Head of caudate nucleus (tissue), 42 donors: ENCODE data around the gene ELAVL1.
"Not testable (repeated sequence)": the region's sequence is repeated elsewhere in the genome, so short reads cannot be mapped to it uniquely, and the experiment has no call there.

Experiments
- DNase-seq, 42 donors: peaks; one replicate each; pipeline versions ENCODE4 v3.0.0 to v3.0.0-alpha.2; 2020 to 2021; ENCODE audit warnings: mixed read lengths in 7 of 42
- intact Hi-C: fragments of 100-400 bp; cut with DNase I; formaldehyde crosslinking; loops from one replicate; pipeline ENCODE4 v1.15.0; 2022

The ELAVL1 gene

GRCh38 chr19:7919610-7920518 lies 85.6 kb downstream of the ELAVL1 start, which contains the start of gene SNAPC2:
TSS of gene SNAPC2 (plus strand) at chr19:7920338. CDS start at chr19:7920367, 29 bp downstream.
- intact Hi-C loops: no loop called here
- peak; percentile 86 to 97 (median 94) for DNase-seq

DNA sequence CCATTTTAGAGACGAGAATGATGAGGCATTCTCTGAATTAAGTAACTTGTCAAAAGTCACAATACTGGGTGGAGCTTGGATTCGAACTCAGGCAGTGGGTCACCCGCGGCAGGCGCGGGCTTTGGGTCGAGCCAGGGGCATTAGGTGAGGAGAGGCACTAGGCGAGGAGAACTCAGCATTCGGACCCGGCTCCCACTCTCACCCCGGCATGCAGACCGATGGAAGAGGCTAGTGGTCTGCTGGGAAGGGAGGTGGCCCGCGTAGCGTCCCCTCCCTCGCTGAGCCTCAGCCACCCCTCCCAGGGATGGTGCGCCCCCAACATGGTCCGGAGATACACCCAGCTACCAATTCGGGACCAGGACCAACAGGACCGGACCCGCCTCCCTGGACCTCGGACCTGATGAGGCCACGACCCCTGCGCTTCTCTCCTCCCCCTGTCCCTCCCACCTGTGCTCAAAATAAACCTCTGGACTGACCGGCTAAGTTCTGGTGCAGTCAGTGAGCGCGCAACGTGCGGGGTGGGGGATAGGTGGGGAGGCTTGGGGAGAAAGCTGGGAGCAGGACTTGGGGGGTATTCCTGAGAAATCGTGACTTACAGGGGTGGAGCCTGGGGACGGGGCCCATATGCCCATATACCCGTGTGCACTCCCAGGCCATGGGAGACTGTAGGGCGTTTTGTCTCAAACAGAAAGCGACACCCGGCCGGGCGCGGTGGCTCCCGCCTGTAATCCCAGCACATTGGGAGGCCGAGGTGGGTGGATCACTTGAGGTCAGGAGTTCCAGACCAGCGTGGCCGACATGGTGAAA lies 86.6 kb downstream of the ELAVL1 start:
- intact Hi-C loops: no loop called here
- DNase-seq: no peak

DNA sequence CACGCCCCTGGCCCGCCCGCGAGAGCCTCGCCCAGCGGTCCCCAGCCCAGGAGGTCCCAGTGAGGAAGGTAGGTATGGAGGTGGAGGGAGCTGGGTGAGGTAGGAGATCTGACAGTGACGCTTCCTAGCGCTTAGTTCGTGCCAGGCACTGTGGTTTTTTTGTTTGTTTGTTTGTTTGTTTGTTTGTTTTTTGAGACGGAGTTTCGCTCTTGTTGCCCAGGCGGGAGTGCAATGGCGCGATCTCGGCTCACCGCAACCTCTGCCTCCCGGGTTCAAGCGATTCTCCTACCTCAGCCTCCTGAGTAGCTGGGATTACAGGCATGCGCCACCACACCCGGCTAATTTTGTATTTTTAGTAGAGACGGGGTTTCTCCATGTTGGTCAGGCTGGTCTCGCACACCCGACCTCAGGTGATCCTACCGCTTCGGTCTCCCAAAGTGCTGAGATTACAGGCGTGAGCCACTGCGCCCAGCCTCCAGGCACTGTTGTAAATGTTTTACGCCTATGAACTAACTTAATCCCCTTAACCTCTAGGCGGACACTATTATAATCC lies 87.3 kb downstream of the ELAVL1 start:
- DNase-seq: not testable (repeated sequence)

GRCh38 chr19:7917267-7918061 lies 88.0 kb downstream of the ELAVL1 start:
- DNase-seq: peak in 17 of 42 donors; percentile 33 to 71 (median 52)
- intact Hi-C loops: no loop called here

More for the DNA sequence above, 87.3 kb downstream of the ELAVL1 start:
- intact Hi-C loops: not testable (repeated sequence)

- intact Hi-C loops: no loop called here
- no peak for DNase-seq
Measured at GRCh38 chr19:7916955-7917266, 88.5 kb downstream of the ELAVL1 start.

DNA sequence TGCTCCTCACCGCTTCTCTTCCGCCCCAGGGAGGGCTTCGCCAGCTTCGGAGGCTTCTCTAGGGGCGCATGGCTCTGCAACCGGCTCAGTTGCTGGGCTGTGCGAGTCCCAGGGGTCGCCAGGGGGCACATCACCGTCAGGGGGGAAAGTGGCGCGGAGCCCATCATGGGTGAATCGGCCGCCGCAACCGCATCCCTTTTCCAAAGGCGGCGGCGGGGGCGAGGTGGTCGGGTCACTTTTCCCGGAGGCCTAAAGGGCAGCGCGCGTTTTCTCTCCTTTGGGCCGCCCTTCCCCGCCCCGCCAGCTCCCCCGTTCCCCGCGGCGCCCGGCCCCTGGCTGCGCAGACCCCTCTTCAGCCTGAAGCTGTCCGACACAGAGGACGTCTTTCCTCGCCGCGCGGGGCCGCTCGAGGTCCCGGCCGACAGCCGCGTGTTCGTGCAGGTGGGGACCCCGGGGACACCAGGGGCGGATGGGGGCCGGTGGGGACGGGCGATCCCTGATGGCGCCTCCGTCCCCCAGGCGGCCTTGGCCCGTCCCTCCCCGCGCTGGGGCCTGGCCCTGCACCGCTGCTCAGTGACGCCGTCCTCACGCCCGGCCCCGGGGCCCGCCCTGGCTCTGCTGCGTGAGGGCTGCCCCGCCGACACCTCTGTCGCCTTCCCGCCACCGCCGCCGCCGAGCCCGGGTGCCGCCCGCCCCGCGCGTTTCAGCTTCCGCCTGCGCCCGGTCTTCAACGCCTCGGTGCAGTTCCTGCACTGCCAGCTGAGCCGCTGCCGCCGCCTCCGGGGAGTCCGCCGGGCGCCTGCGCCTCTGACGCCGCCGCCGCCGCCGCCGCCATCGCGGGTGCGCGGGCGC lies 89.1 kb downstream of the ELAVL1 start:
- DNase-seq: peak in 29 of 42 donors; percentile 40 to 78 (median 62)
- intact Hi-C loops: no loop called here

- intact Hi-C loops: no loop called here
- peak in 1 of 42 donors; percentile 6 for DNase-seq
Measured at GRCh38 chr19:7915250-7916102, 90.0 kb downstream of the ELAVL1 start.

- DNase-seq: peak in 1 of 42 donors; percentile 6
- intact Hi-C loops: no loop called here
Measured at GRCh38 chr19:7914598-7915045, 90.8 kb downstream of the ELAVL1 start, which contains the start of gene TGFBR3L. TSS of gene TGFBR3L (plus strand) at chr19:7914830.

- intact Hi-C loops: no loop called here
- peak in 1 of 42 donors; percentile 5 for DNase-seq
Measured at GRCh38 chr19:7914099-7914498, 91.3 kb downstream of the ELAVL1 start.

DNA sequence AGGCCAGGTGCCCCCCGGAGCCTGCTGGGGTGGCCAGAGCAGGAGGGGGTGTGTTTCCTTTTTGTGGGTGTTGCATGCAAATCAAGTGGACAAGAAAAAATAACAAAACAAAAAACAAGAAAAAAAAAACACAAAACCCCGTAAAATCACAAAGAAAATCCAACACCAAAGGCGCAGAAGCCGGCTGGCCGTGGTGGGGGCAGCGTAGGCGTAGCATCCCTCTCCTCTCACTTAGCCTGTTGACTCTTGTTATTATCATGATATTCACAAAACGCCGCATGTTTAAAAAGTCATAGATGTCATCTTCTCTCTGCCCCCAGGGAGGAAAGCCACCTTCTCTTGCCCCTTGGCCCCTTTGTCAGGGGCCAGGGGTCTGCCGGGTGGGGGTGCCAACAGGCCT lies 91.8 kb downstream of the ELAVL1 start:
- no peak for DNase-seq
- intact Hi-C loops: no loop called here

DNA sequence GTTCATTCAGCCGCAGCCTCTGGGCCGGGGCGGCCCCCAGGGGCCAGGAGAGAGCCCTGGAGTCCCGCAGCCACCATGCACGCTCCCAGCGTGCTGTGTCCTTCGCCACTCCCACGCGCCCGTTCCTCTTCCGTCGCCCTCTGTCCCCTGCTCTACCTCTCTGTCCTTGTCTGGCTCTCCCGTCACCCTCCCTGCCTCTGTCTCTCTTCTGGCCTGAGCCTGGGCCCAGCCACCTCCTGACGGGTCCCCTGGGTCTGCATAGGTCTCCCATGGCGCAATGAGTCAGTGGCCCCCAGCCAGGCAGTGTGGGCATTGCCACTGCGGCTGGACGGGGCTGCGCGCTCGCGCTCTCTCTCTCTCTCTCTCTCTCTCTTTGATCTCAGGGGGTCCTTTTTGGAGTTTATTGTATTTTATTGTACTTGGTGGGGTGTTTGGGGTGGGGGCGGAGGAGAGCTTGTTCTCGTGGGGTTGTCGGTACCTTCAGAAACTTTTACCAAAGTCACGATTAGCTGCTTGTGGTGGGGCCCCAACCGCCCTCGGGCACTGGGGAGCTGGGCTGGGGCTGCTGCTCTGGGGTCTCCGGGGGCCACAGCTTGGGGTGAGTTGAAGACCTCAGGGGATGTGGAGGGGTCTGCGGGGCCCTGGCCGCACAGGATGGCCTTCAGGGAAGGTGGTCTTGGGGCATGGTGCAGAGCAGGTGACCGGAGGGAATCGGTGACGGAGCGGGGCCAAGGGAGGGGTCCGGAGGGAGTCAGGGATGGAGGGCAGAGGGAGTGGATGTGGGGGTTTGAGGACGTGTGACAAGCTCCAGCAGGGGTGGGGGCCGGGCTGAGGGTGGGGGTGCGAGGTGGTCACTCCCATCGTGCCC lies 92.5 kb downstream of the ELAVL1 start:
- no peak for DNase-seq
- intact Hi-C loops: no loop called here

DNA sequence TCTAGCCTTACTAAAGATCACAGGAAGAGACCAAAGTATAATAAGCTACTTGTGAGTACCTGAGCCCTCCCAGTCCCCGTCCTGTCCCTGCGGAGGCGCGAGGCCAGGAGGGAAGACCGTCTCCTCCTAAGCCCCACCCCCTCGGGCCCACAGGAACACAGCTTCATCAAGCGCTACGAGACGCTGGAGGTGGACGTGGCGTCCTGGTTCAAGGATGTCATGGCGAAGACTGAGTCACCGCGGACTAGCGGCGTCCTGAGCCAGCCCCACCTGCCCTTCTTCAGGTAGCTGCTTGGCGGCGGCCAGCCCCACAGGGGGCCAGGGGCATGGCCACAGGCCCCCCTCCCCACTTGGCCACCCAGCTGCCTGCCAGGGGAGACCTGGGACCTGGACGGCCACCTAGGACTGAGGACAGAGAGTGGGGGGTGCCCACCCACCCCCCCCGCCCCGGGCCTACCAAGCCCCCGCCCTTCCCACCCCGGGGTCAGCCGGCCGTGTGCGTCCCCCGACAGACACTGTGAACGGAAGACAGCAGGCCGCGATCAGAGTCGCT lies 93.2 kb downstream of the ELAVL1 start:
- DNase-seq: no peak

DNA sequence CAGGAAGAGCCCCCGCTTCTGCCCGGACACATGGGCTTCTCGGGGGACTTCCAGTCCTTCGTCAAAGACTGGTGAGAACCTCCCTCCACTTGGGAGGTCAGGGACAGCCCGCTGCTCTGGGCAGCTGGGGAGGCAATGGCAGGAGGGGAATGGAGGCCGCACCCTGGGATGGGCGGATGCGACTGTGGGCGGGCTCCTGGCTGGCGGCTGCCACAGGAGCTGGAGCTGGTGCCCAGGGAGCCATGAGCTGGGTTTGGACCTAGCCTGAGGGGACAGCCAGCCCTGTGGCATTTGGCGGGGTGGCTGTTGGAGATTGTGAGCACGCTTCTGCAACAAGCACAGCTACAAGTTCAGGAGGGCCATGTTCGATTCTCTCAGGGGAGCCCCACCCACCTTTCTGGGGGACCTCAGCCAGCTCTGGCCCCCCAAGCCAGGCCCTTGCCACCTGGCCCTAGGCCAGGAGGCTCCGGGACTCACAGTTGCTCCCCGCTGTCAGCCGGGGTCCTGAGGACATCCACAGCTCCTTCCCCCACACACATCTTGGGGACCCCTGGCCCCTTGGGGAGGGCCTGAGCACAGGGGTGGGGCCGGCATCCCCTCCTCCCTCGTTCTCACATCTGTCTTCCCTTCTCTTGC lies 93.8 kb downstream of the ELAVL1 start:
- no peak for DNase-seq
- intact Hi-C loops: no loop called here

More for the DNA sequence above, 93.2 kb downstream of the ELAVL1 start:
- intact Hi-C loops: no loop called here

DNA sequence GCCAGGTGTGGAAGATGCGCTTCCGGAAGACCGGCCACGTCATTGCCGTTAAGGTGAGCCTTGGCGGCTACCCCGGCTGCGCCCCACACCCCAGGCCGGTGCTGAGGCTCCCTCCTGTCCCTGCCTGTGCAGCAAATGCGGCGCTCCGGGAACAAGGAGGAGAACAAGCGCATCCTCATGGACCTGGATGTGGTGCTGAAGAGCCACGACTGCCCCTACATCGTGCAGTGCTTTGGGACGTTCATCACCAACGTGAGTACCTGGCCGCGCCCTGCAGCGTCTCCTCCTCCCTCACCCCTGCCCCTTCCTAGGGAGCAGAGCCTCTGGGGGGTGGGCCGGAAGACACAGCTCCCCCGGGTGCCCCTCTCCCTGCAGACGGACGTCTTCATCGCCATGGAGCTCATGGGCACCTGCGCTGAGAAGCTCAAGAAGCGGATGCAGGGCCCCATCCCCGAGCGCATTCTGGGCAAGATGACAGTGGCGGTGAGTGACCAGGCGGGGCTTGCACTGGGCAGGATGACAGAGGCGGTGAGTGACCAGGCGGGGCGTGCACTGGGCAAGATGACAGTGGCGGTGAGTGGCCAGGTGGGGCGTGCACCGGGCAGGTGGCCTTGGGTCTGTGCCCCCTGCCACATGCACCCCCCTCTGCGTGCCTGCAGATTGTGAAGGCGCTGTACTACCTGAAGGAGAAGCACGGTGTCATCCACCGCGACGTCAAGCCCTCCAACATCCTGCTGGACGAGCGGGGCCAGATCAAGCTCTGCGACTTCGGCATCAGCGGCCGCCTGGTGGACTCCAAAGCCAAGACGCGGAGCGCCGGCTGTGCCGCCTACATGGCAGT lies 94.9 kb downstream of the ELAVL1 start:
- intact Hi-C loops: no loop called here
- DNase-seq: peak in 1 of 42 donors; percentile 29
